HG03196 (cell line): ENCODE data around the gene MTMR3.

Experiments used
- ATAC-seq: cut with Tn5 transposase; IDR thresholded peaks from one replicate; pipeline ENCODE4 v1.9.1; 2021; ENCODE audit not compliant: unreplicated experiment

The MTMR3 gene

DNA sequence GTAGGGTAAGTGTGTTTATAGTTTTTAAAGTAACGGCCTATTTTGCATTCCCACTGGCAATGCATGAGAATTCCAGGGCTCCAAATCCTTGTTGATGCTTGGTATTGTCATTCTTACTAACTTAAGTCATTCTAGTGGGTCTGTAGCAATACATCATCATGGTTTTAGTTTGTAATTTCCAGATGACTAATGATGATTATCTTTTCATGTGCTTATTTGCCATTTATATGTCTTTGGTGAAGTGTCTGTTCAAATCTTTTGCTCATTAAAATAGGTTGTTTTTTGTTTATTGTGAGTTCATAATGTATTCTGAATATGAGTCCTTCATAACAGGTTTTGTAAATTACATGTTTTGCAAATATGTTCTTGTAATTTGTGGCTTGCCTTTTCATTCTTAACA is 31.2 kb downstream of the MTMR3 start:
- ATAC-seq: no peak

DNA sequence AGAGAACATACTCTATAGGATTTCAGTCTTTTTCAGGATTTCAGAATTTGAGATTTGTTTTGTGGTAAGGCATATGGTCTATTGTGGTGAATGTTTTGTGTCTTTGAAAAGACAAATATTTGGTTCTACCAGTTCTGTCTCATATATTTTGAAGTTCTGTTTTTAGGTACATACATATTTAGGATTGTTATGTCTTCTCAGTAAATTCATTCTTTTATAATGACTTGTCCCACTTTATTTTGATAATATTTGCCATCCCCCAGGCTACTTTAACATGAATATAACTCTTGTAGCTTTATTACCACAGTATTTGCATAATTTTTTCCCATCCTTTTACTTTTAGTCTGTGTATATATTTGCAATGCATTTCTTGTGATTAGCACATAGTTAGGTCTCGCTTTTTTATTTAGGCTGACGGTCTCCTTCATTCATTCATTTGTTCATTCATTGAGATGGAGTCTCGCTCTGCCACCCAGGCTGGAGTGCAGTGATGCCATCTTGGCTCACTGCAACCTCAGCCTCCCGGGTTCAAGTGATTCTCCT is 32.1 kb downstream of the MTMR3 start:
- no peak for ATAC-seq

DNA sequence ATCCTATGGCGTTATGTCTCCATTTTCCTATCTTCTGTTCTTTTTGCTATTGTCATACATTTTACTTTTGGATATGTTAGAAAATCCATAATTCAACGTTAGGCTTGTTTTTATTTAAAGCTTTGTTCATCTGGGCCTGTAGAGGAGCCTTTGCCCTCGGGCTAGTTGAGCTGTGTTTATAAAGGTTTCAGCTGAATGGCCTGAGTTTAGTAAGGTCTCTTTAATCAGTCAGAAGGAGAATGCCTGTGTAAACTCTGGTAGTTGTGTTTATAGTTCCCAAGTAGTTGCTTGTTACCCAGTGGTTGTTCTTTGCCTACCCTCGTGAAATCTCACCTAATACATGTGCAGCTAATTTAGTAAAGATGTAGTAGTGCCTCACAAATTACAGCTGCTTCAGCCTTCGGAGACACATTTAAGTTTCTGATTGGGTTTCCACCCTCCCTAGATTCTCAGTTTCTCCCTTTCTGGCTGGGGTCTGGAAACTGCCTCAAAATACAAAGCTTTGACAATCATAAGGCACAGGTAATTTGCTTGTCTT is 33.1 kb downstream of the MTMR3 start:
- ATAC-seq: no peak

DNA sequence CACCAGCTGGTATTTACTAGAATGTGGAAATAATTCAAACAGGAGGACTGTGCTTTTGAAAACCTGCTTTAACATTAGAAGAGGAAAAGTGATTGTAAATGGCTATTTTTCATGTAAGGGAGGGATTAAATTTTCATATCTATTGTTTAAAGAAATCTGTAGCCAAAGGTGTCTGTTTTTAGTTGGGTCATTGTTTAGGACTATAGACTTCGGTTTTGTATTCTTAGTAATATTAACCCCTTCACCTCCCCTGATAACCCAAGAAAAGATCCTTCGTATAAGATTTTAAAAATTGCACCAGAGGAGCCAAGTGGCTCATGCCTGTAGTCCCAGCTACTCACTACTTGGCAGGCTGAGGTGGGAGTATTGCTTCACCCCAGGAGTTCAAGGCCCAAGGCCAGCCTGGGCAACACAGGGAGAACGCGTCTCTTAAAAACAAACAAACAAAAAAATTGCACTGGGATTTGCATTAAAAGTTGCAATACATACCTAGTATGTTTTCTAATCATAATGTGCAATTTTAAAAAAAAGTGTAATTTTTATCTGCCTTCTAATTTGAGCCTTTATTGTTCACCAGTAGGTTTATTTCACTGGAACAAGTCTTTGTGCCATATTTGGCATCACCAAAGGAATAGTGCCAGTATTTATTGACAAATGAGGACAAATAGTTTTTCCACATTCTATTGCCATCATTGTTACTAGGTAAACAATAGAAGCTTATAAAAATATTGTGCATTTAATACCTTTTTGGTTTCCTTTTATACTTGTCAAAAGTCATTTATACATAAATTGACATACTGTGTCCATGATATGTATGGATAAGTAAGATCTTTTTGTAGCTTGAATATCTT is 34.3 kb downstream of the MTMR3 start:
- no peak for ATAC-seq

DNA sequence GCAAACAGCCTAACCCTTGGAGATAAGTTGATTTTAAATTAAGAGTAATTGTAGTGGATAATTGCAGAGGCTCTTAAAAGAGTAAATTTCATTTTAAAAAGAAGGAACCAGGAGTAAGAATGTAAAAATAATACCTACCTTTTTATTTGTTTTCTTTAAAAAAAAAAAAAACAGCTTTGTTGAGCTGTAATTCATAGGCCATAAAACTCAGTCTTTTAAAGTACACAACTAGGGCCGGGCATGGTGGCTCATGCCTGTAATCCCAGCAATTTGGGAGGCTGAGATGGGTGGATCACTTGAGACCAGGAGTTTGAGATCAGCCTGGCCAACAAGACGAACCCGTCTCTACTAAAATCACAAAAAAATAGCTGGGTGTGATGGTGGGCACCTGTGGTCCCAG is 42.4 kb downstream of the MTMR3 start:
- no peak for ATAC-seq

DNA sequence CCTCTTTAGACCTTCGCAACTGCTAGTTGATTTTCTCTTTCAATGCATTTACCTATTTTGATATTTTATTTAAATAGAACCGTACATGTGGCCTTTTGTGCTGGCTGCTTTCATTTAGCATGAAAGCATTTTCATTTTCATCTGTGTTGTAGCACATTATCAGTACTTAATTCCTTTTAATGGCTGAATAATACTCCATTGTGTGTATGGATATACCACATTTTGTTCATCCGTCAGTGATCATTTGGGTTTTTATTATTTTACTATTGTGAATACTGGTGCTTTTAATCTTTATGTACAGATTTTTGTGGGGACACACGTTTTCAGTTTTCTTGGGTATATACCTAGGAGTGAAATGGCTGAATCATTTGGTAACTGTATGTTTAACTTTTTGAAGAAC is 43.1 kb downstream of the MTMR3 start:
- no peak for ATAC-seq

DNA sequence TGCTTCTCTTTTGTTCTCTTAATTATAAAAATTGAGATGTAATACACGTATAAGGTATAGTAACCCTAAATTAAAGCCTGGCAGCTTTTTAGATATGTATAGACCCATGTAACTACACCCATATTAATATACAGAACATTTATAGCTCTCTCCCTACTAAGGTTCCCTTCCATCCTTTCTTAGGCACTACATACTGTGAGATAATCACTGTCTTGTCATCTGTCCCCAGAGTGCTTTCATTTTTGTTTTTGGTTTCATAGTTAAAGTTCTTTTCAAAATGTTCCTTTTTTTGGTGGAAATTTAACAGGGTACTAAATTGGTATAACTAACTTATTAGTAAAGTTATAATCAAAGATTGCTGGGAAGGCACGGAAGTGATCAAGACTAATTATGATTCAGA is 49.2 kb downstream of the MTMR3 start:
- ATAC-seq: no peak

DNA sequence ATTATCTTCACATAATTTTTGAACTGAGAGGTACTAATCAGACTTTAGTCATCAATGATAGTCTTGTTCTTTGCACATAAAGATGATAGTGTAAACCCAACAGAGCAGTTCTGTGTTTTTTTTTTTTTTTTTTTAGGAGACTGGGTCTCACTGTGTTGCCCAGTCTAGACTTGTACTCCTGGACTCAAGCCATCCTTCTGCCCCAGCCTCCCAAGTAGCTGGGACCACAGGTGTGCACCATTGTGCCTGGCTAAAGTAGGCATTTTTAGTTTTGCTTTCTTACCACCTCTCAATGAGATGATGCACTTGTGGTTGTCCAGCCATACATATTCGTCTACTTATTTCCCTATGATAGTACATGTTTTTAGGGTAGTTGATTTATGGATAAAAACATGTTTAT is 50.6 kb downstream of the MTMR3 start:
- no peak for ATAC-seq

DNA sequence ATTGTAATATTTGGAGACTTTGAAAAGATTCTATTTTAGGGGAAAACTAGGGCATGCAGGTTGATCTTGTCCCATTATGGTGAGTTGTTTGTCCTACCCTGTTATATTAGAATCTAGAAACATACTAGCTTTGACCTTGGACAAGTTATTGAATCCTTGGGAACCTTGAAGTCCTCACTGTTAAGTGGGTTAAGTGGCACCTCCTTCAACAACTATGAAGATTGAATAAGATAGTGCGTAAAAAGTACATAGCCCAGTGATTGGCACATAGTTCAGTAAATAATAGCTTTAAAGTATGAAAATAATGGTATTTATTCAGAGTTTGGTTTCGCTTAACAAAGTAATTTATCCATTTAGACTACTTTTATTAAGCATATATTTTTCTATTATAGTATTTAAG is 51.6 kb downstream of the MTMR3 start:
- ATAC-seq: no peak

DNA sequence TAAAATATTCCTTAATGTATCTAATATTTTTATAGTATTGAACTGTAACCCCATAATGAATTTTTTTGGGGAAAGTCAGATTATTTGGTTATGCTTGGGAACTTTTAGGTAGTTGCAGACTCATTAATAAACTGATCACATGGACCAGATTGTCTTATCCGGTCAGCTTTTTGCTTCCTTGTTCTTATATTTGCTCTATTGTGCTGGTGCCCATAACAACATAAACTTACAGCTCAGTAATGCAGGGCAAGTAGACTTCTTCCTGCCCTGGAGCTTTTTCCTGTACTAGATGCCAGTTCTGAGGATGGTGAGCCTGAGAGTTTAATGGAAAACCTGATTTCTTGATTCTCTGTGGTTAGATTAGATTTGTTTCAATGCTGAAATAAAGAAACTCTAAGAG is 53.2 kb downstream of the MTMR3 start:
- ATAC-seq: no peak

DNA sequence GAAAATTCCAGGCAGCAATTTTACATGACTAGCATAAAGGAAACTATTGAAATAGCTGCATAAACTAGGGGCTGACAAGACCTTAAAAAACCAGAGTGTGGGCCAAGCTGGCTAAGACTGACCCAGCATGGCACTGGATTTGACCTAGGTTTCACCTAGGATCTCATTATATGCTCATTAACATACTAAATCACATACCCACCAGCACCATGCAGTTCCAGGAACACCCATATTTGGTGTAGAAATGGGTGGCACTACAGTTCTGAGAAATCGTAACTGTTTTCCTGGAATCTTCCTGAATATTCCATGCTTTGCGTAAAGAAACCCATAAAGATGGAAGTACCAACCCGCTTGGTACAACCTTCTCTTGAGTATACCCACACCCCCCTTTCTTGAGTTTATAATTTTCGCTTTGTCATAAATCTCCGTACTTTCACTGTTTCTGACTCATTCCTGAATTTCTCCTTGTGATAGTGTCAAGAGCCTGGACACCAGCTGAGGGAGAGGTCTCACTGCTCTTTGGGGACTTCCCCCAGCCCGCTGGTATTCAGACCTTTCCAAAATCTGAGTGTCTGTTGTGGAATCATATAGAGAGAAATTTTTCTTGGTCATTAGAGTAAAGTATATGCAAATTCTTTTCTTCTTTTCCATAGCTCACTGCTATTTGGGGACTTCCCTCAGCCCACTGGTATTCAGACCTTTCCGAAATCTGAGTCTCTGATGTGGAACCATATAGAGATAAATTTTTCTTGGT is 55.1 kb downstream of the MTMR3 start:
- peak; percentile 64 for ATAC-seq

DNA sequence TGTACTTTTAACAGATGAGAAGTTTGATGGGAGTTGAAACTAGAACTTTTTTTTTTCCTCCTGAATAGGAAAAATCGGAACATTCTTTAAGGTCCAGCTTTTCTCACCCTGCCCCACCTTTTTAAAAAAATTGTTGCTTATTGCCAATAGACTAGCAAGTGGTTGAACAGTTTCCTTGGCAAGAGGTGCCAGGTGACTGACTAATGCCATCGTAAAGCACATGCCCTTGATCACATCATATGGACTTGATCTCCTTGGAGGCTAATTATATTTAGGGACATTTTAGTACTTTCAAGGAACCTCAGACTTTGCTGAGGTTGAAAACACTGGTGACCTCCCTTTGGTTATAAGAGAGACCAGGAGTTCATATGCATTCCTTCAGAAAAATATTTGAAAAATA is 57.6 kb downstream of the MTMR3 start:
- no peak for ATAC-seq

DNA sequence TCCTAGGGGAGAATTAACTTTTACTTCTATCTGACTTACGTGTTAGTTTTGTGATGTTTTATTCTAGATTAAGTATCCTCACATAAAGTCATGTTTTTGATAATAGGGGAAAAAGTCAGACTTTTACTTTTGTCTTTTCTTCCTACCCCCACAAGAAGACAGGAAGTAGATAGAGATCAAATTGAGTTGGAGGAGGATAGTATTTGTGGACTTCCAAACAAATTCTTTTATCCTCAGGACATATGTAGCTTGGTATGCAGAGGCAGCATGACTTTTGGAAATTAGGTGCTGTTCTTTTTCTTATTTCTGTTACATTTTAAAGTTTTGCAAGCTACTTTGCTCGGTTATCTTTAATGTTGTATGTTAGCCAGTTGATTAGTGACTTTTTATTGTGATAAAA is 61.4 kb downstream of the MTMR3 start:
- ATAC-seq: no peak

DNA sequence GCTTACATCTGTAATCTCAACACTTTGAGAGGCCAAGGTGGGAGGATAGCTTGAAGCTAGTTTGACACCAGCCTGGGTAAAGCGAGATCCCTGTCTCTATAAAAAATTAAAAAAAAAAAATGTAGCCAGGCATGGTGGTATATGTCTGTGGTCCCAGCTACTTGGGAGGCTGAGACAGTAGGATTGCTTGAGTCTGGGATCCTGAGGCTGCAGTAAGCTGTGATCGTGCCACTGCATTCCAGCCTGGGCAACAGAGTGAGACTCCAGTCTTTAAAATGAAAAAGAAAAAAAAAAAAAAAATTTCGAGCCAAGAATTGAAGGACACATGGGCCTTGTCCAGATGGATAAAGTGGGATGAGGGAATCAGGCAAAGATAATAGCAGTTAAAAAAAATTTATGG is 62.5 kb downstream of the MTMR3 start:
- no peak for ATAC-seq

DNA sequence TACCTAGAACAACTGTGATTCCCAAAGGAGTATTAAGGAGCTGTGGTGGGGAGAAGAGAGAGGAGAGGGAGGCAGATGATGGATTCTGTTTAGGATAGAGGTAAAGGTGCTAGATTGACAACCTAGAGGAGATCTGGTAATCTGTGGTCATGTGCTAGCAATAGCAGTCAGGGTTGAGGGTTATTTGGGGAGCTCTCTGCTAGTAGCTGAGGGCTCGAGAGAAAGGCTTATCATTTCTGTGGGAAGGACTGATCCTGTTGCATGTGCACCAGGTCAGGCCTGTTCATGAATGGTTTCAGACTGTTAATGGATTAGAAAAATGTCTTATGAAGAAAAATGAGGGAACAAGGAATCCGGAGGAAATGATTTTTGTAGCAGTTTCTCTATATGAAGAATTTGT is 63.2 kb downstream of the MTMR3 start:
- ATAC-seq: no peak

DNA sequence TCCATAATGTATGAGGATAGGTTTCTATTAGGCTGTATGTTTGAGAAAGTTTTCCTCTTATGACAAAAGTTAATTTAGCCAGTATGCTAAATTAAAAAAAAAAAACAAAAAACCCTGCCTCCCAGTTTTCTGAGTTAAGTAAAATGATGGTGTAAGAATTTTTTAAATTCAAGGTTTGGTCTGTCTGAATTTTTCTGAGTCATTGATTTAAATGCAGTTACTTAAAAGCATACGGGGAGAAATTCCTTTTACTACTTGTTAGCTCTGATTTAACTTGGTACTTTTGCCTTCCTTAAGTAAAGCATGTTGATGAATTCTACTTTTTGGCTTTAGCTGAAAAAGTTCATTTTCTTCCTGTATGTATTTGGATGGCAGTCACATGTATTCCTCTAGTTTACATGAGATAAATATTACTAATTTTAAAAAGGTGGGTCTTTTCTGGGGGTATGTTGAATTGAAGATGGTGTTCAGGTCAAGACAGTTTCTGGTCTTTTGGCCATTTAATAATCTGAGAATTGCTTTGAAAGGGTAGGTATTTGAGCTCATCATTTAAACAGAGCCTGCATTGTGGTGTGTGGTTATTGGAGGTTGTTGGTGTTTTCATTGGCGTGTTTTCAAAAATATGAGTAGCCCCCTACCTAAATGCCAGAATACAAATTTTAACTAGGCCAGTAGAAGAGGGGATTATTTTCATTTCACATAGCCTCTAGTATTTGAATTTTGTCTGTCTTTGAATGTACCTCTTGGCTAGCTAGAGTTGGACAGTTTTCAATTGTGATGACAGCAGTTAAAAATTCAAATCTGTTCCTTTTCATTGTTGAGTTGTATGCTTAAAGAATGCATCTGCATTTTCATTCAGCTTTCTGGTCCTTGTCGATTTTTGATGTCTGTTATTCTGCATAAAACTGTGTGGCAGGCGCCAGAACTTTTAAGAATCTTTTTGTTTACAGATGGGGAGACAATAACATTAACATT is 64.7 kb downstream of the MTMR3 start:
- ATAC-seq: no peak

DNA sequence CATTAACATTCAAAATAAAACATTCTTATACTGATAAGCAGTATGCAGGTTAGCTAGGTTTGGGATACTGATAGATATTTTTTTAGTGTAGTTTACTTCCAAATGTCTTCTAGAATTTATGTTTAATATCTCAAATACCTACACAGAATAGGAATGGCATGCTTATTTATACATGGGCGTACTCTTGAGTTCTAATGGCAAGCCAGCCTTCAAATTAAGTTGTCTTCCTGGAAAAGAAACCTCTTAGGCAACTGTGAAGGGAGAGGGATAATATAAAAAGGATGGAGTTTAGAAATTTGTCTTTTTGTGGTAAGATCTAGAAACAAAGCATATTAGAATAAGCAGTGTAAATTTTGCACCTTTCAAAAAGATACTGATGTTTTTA is 65.4 kb downstream of the MTMR3 start:
- no peak for ATAC-seq

DNA sequence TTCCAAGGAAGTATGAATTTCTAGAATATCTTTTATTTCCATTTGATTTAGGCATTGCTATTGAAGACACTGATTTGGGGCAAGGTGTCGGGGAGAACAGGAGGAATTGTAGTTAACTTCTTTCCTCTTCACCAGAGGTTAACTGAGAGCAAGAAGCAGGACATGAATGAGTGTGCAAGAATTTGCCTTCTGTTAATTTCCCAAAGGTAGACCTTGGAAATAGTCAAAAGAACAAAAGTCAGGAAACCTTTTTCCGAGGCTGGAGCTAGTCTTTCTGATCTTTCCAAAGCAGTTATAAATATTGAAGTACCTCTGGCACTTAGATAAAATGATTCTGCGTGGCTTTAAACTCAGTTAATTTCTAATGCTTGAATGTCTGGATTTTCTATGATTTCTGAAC is 66.9 kb downstream of the MTMR3 start:
- no peak for ATAC-seq

DNA sequence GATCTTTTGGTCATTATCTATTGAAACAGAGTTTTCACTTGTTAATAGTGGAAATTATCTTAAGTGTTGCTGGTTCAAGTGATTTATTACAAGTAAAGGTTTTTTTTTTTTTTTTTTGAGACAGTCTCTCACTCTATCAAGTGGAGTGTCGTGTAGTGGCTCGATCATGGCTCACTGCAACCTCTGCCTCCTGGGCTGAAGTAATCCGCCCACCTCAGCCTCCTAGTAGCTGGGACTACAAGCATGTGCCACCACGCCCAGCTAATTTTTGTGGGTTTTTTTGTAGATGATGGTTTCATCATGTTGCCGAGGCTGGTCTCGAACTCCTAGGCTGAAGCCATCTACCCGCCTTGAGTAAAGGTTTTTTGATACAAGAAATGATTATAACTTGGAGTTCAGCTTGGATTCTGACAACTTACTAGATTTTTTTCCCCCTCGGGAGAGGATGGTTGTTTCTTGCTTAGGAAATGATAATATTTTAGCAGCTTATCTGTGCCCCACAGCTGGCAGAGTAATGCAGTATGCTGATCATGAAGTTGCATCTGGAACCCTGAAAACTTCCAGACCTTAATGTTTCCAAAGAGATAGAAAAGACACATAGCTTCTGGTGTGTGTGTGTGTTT is 68.9 kb downstream of the MTMR3 start:
- no peak for ATAC-seq

DNA sequence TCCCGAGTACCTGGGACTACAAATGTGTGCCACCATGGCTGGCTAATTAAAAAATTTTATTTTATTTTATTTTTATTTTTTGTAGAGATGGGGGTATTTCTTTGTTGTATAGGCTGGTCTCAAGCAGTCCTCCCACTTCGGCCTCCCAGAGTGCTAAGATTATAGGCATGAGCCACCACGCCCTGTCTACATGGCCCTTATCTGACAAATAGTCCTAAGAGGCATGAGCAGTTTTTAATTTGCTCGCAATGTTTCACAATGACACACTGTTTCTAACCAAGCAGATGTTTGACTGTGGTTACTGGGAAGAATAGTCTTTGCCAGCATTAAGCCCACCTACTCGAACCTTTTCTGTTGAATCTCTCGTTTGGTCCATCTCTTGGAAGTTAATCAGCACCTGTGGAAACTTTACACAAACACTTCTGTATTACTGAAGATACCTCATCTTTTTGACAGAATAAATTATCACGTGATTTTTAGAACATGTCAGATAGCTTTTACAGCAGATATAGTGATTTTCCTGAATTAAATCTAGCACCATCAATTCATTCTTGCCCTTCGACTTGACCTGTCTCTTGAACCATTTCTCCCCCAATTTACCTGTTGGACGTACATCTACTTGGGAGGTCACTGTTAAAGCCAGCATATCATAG is 71.4 kb downstream of the MTMR3 start:
- no peak for ATAC-seq
